Activated CD4-positive, alpha-beta T cell treated with anti-CD3 and anti-CD28 coated beads for 1 hour (primary cell): ENCODE results near the gene ESYT1.
"Not testable (repeated sequence)": the region's sequence is repeated elsewhere in the genome, so short reads cannot be mapped to it uniquely, and the experiment has no call there.

Source experiments
- DNase-seq: peaks from one replicate; pipeline ENCODE4 v3.0.0-alpha.2; 2020

ESYT1 gene

GRCh38 chr12:56129206-56129941 is 1.3 kb downstream of the ESYT1 start:
- DNase-seq = peak; percentile 65

- no peak for DNase-seq
These were observed 2.0 kb downstream of the ESYT1 start for GRCh38 chr12:56129942-56130495.

- no peak for DNase-seq
These were observed 2.8 kb downstream of the ESYT1 start for GRCh38 chr12:56130876-56131275.

GRCh38 chr12:56134897-56135296 is 6.8 kb downstream of the ESYT1 start:
- DNase-seq = no peak

GRCh38 chr12:56137853-56138571 is 9.9 kb downstream of the ESYT1 start:
- no peak for DNase-seq

GRCh38 chr12:56141946-56142784 is 14.1 kb downstream of the ESYT1 start:
- DNase-seq = no peak

- no peak for DNase-seq
These were observed 15.2 kb downstream of the ESYT1 start for GRCh38 chr12:56143217-56143616.

GRCh38 chr12:56143870-56144269 is 15.8 kb downstream of the ESYT1 start:
- no peak for DNase-seq

GRCh38 chr12:56145217-56145616 is 17.1 kb downstream of the ESYT1 start:
- no peak for DNase-seq

GRCh38 chr12:56146492-56147460 is 18.7 kb downstream of the ESYT1 start:
- DNase-seq = no peak

- DNase-seq = no peak
These were observed 22.5 kb downstream of the ESYT1 start for GRCh38 chr12:56150563-56150962.

GRCh38 chr12:56151672-56152131 is 23.6 kb downstream of the ESYT1 start:
- DNase-seq = peak; percentile 46

- peak; percentile 90 for DNase-seq
These were observed 24.2 kb downstream of the ESYT1 start, which contains the start of gene MYL6B for GRCh38 chr12:56152132-56152755. Gene MYL6B, plus strand, starts transcription at chr12:56152587. Its CDS starts 1,332 bp downstream, at chr12:56153919.

GRCh38 chr12:56152756-56153677 is 24.9 kb downstream of the ESYT1 start:
- DNase-seq = no peak

GRCh38 chr12:56153678-56154065 is 25.6 kb downstream of the ESYT1 start:
- no peak for DNase-seq

- DNase-seq = no peak
These were observed 26.2 kb downstream of the ESYT1 start for GRCh38 chr12:56154246-56154771.

GRCh38 chr12:56154818-56155217 is 26.8 kb downstream of the ESYT1 start:
- no peak for DNase-seq

GRCh38 chr12:56155256-56155845 is 27.3 kb downstream of the ESYT1 start:
- no peak for DNase-seq

- not testable (repeated sequence) for DNase-seq
These were observed 28.6 kb downstream of the ESYT1 start for GRCh38 chr12:56156464-56157200.
